ENCODE data around the gene GNG13. TPM values are rescaled to one million over a fixed set of nuclear protein-coding genes. Genes with fewer than 3 reads are reported as not detected.
A peak's percentile ranks its signal among the peaks of the same experiment; 100 is the strongest.
"Not testable (repeated sequence)": the region's sequence is repeated elsewhere in the genome, so short reads cannot be mapped to it uniquely, and the experiment has no call there.

GNG13 gene
- under 1 TPM in 1 of 12 donors, not detected in 11; 0.34 TPM for polyA plus RNA-seq (ENCODE audit: insufficient read length in 12 of 12)
- long read RNA-seq, donor 1, result 0 reads
- long read RNA-seq, donor 2, partial matches to known transcripts, result 10 of 10 reads
- long read RNA-seq, donor 2, other reads (novel, unspliced or antisense), result 0 of 10 reads
- long read RNA-seq, donor 3, result 0 reads
- long read RNA-seq, donor 4, result 0 reads
- long read RNA-seq, donor 5, result 0 reads
- long read RNA-seq, donor 6, result 0 reads
- long read RNA-seq, donor 7, result 0 reads
- long read RNA-seq, donor 8, partial matches to known transcripts, result 6 of 6 reads
- long read RNA-seq, donor 8, other reads (novel, unspliced or antisense), result 0 of 6 reads
- long read RNA-seq, donor 9, result 0 reads
- long read RNA-seq, donor 10, result 0 reads
- long read RNA-seq, donor 11, partial matches to known transcripts, result 5 of 5 reads
- long read RNA-seq, donor 11, other reads (novel, unspliced or antisense), result 0 of 5 reads

DNA sequence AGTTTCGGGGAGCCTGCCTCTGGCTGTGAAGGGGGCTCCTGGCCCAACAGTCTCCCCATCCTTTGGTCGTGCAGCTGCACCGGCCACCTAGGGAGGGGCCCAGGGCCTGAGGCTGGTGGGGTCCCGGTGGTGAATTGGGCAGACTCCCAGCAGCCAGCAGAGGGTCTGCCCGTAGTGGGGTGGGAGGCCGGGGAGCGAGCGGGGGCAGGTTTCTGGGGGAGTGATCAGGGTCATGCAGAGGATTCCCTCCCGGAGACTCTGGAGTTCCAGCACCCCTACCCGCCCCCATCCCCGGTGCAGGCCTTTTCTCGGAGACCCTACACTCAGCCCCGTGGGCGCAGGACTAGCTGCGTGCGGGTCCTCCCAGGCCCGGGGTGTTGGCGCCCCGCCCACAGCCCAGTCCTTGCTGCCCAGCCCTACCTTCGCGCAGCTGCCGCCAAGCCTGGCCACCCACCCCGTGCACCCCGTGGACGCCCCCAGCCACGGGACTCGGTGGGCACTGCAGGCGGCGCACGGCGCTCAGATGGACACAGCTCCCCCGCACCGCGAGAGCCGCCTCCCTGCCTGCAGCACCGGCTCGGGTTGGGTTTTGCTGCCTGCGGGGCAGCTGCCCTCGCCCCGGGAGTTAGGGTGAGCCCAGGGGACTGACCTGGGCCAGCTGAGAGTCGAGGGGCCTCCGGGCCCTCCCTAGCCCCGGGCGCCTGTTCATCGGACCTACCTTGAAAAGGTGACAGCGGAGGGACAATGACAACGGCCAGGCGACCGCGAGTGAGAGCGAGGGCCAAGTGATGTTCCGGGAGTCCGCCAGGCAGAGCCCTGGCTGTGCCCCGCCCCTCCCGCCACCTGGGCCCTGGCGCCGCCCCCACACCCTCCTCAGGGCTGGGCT, at the start of gene GNG13:
GNG13 (minus strand) TSS at position 787 of the 886 bp plus-strand sequence. CDS start 1,657 bp downstream, outside the sequence.
- no peak for DNase-seq

GRCh38 chr16:848510-849253, 48.1 kb upstream of the GNG13 start:
- DNase-seq, result no peak

DNA sequence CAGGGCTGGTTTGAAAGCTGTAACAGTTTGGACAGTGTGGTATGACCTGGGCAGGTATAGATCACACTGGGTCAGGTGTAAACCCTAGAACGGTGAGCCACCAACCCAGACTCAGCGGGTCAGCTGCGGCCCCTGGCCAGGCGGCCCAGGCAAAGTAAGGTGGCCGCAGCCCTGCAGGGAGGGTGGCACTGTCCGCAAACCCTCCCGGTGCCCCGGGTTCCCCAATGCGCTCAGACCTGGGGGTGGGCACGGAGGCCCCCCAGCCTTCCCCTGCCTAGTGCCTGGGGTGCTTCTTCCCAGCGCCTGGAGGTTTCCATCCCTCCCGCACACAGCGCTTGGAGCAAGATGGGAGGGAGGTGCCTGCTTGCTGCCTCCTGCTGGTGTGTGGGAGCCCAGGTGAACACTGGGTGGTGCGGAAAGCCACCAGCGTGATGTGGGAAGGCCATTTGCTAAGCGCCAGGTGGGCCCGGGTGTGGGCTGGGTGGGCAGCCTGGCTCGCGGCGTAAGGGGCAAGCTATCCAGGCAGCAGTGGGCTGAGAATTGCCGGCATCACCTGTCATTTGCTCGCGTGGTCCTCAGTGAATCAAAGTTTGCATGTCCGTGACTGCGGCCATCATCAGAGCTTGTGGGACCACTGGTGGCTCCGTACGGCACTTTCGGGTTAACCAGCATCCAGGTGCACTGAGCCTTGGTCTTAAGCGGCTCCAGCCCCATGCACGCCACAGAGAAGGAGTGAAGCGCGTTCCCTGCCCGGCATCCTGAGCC, 47.3 kb upstream of the GNG13 start:
- DNase-seq, result no peak

DNA sequence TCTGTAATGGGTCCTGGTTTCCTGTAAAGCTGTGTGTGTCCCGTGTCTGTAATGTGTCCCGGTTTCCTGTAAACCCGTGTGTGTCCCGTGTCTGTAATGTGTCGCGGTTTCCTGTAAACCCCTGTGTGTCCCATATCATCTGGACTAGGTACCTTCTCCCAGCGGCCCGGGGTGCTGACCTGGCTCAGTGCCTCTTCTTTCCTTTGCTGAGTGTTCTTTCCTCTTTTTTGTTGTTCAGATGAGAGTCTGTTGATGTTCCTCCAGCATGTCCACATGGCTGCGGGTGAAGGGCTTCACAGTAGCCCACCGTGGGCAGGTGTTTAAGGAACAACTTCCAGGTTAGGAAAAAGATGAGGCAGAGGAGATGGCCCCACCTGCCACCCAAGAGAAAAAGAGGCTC, 46.6 kb upstream of the GNG13 start:
- no peak for DNase-seq

GRCh38 chr16:845351-845745, 44.8 kb upstream of the GNG13 start:
- no peak for DNase-seq

GRCh38 chr16:844638-845350, 44.3 kb upstream of the GNG13 start:
- no peak for DNase-seq

DNA sequence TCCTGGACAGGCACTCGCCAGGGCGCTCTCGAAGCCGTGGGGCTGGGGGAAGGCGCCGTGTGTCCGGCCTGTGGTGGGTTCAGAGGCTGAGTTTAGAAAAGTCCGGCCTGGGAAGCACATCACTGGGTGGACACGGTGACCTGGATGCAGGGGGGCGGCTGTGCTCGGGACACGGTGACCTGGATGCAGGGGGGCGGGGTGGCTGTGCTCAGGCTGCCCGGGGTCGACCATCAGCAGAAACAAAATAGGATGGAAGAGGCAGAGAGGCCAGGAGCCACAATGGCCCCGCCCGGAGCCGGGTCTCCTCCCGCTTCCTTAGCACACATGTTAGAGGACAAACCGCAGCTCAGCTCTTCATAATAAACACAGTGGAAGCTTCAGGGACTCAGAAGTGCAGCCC, 43.2 kb upstream of the GNG13 start:
- DNase-seq, result no peak

DNA sequence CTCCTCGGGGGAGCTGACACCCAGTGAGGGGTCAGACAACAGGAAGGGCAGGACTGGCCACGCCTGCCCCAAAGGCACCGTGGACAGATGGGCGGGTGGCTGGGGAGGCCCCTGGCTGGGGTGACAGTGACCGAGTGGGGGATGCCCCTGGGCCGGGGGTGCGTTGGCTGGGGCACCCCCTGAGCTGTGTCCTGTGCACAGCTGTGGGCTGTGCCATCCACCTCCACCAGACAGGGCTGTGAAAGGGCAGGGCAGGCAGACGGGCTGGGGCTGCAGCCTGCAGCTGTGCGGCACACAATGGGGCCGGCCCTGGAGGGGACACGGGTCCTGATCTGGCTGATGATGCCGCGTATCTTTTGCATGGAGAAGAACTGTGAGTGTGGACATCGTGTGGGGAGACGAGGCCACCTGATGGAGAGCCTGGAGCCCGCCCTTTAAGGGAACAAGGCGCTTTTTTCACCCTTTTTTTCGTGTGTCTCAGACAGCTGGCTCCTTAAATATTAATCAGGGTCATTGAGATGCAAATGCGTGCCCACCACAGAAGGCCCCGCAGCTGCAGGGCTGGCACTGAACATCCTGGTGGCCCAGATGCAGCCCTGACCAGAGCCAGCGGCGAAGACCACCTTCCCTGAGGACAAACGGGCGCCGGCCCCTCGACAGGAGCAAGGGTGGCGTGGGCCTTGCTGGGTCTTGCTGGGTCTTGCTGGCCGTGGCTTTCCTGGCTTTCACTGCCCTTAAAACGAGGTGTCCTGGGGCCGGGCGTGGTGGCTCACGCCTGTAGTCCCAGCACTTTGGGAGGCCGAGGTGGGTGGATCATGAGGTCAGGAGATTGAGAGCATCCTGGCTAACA, 42.4 kb upstream of the GNG13 start:
- DNase-seq, result no peak

DNA sequence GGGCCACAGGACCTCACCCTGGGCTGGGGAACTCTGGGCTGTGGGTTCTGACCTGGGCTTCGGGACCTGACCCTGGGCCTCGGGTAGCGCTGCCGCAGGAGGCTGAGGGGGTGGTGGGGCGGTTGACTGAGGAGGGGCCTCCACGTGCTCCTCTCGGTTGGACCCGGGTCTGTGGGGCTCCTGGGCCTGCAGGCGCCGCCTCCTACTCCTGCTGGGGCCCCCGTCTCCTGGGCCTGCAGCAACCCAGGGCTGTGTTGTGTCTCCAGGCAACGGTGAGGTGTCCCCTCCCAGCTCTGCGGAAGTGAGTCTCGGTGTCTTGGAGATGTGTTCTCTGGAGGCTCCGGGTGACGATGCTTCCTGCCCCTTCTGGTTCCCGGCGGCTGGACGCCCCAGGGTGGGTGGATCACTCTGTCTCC, 41.5 kb upstream of the GNG13 start:
- peak; percentile 56 for DNase-seq

DNA sequence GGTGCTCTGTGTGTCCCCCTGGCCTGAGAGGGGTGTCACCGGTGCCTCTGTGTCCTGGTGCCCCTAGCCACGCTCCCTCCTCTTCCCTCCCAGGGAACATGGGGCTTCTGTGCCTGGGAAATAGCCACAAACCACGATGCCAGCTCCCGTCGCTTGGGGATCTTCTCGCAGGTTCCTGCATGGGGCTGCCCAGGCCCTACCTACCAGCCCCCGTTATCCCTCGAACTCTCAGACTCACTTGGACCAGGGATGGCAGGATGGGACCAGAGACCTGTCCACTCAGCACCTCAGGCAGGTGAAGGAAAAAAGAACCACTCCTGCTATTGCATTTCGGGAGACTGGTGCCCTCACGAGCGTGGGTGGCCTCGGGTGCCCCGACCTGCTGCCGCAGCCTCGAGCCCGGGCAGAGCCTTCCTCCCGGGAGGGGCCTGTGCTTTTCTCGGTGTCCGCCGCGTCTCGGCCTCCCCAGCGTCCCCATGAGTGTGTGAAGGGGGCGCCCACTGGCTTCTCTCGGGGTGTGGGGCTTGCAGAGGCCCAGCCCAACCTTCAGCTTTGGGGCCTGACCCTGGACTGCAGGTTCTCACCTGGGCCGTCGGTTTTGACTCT, 41.0 kb upstream of the GNG13 start:
- no peak for DNase-seq

DNA sequence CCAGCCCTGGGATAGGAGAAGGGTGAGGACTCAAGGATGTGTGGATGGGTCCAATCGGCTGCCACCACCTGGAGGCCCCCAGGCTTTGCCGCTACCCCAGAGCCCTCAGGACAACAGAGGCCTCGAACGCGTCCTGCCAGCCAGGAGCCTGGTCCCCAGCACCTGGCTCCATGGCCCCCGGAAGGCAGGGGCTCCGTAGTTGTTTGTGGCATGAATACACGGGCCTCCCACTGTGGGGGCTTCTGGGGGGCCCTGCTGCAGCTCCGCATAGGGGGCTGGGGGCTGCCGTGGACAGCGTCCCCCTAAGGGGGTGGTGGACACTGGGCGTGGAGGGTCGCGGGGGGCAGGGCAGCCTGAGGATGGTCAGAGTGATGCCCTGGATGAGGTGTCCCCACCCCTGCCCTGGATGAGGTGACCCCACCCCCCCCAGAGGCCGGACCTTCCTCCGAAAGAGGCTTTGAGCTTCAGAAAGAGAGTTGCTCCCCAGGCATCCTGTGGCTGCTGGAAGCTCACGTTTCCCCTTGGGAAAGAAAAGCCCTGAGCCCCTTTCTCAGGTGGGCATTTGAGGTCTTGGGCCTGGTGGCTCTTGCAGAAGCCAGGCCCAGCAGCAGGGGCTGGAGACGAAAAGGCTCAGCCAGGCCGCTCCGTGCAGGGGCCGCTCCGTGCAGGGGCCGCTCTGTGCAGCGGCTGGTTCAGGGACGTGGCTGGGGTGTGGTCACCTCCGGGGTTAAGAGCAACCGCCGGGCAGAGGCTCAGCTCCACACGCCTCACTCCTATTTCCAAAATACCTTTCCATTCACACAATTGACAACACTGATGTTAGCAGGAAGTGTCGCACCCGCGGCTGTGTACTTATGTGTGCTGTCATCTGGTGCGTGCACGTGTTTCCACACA, 40.3 kb upstream of the GNG13 start:
- no peak for DNase-seq

- DNase-seq, result no peak
These were observed 39.3 kb upstream of the GNG13 start for GRCh38 chr16:839643-840408.

DNA sequence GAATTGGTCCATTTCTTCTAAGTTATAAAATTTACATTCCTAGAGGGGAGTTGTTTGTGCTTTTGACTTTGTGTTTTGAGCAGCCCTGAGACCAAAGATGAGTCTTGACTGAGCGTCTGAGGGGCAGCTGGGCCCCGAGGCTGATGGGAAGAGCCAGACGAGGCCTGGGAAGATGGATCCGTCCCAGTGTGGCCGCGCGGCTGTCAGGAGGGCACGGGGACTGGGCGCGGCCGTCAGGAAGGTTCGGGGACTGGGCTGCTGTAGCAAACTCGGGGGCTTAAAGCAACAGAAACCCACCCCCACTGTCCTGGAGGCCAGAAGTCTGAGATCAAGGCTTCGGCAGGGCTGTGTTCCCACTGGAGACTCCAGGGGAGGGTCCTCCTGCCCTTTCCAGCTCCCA, 38.2 kb upstream of the GNG13 start:
- DNase-seq, result no peak

GRCh38 chr16:836822-837221, 36.3 kb upstream of the GNG13 start:
- not testable (repeated sequence) for DNase-seq

DNA sequence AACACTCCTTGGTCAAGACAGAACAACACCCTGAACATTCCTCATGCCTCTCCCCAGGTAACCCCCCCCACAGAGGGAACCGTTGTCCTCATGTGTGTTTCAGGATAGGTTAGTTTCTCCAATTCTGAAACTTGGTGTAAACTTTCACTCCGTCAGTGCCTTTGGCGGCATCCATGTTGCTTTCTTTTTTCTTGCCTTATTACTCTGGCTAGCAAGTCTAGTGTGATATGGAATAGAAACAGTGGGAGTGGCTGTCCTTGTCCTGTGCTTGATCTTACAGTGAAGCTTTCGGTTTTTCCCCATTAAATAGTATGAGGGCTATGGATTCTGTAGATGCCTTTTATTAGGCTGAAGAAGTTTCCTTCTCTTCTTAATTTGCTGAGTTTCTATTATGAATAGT, 35.7 kb upstream of the GNG13 start:
- no peak for DNase-seq

GRCh38 chr16:835373-835772, 34.8 kb upstream of the GNG13 start:
- DNase-seq, result no peak

GRCh38 chr16:833411-833810, 32.9 kb upstream of the GNG13 start:
- DNase-seq, result no peak

All from muscle of arm (tissue), 14 donors.